ENCODE data around the gene MMP23B.

The MMP23B gene

GRCh38 chr1:1680031-1680911 is 48.3 kb downstream of the MMP23B start:
- CTCF ChIA-PET = interaction anchor here (1.3 kb wide), 1 partner anchor 15 kb away, joined by 6 read pairs; no protein-coding TSS in a partner anchor
- POLR2A ChIA-PET = no interaction called here
- Histone ChIP-seq H3K9me3 (ENCODE audit: control extremely low read depth in 1 of 5, control insufficient read depth in 4 of 5, insufficient read depth in 2 of 5, low read depth in 1 of 5, low read length in 4 of 5) (no peaks in the 10 kb centered on the region), H3K4me3 (ENCODE audit: control insufficient read depth in 1 of 7, extremely low read depth in 1 of 7, insufficient read depth in 4 of 7, low read depth in 2 of 7, low read length in 6 of 7) (no peak overlapping the region), H3K36me3 (ENCODE audit: control insufficient read depth in 4 of 4, insufficient read depth in 4 of 4, low read length in 3 of 4) (peaks cover 0 to 17% (median 14%) of the 10 kb centered on the region in 4 experiments), H3K27me3 (replicated peaks in 2 of 5; ENCODE audit: control insufficient read depth in 4 of 5, insufficient read depth in 5 of 5, low read length in 4 of 5) (no peaks in the 10 kb centered on the region), H3K27ac (ENCODE audit: insufficient read depth in 1 of 2, low read depth in 1 of 2, low read length in 2 of 2, poor library complexity in 1 of 2, severe bottlenecking in 2 of 2) (no peak overlapping the region), H3K4me1 (ENCODE audit: control extremely low read depth in 1 of 4, control insufficient read depth in 4 of 4, insufficient read depth in 4 of 4, low read length in 3 of 4) (peaks cover 0 to 24% (median 19%) of the 10 kb centered on the region in 4 experiments)
- WGBS (ENCODE audit: insufficient coverage) = 93% methylated on average over 25 of the region's 32 CpGs
- DNase-seq = no peak

- POLR2A ChIA-PET = no interaction called here
- H3K9me3 ChIP-seq (ENCODE audit: control extremely low read depth in 1 of 5, control insufficient read depth in 4 of 5, insufficient read depth in 2 of 5, low read depth in 1 of 5, low read length in 4 of 5) = no peaks in the 10 kb centered on the region
- no peaks in the 10 kb centered on the region for H3K27me3 ChIP-seq (replicated peaks in 2 of 5; ENCODE audit: control insufficient read depth in 4 of 5, insufficient read depth in 5 of 5, low read length in 4 of 5)
- 87% methylated on average over 11 of the region's 11 CpGs for WGBS (ENCODE audit: insufficient coverage)
- no peak overlapping the region for H3K4me3 ChIP-seq (ENCODE audit: control insufficient read depth in 1 of 7, extremely low read depth in 1 of 7, insufficient read depth in 4 of 7, low read depth in 2 of 7, low read length in 6 of 7)
- H3K27ac ChIP-seq (ENCODE audit: insufficient read depth in 1 of 2, low read depth in 1 of 2, low read length in 2 of 2, poor library complexity in 1 of 2, severe bottlenecking in 2 of 2) = no peak overlapping the region
- peaks cover 0 to 26% (median 22%) of the 10 kb centered on the region in 4 experiments for H3K4me1 ChIP-seq (ENCODE audit: control extremely low read depth in 1 of 4, control insufficient read depth in 4 of 4, insufficient read depth in 4 of 4, low read length in 3 of 4)
- peaks cover 2 to 17% (median 14%) of the 10 kb centered on the region in 4 experiments for H3K36me3 ChIP-seq (ENCODE audit: control insufficient read depth in 4 of 4, insufficient read depth in 4 of 4, low read length in 3 of 4)
- no peak for DNase-seq
- CTCF ChIA-PET = interaction anchor here (1.3 kb wide), 1 partner anchor 15 kb away, joined by 6 read pairs; no protein-coding TSS in a partner anchor
Observed at GRCh38 chr1:1680912-1681273, 48.9 kb downstream of the MMP23B start.

DNA sequence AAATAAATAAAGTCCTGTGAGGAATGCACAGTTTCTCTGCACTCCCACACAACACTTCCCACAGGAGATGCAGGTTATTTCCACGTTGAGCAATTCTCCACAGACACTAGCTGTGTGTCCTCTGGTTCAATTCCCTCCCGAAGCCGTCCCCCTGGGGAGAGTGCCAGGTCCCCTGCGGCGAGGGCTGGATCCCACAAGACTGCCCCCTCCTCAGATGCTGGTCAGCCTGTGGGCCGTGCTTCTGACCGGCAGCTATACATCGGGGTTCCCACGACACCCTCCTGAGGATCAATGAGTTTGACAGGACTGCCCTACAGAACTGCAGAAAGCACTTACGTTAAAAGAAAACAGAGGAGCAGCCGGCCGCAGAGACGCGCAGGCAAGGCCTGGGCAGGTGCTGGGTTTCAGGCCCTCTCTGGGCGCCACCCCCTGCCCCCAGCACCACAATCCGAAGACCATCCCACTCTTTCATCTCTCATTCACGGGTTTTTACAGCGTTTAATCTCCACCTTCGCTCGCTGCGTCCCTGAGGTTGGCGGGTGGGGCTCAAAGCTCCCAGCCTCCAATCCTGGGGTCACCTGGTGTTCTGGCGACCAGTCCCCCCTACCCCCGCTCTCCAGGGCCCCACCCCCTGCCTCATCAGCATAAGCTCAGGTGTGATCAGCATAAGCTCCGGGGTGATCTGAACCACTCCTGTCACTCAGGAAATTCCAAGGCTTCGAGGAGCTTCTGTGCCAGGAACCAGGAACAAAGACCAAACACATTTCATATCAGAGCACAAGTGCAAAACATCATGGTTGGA is 51.3 kb downstream of the MMP23B start:
- H3K9me3 ChIP-seq (ENCODE audit: control extremely low read depth in 1 of 5, control insufficient read depth in 4 of 5, insufficient read depth in 2 of 5, low read depth in 1 of 5, low read length in 4 of 5) = no peaks in the 10 kb centered on the region
- no peaks in the 10 kb centered on the region for H3K27me3 ChIP-seq (replicated peaks in 2 of 5; ENCODE audit: control insufficient read depth in 4 of 5, insufficient read depth in 5 of 5, low read length in 4 of 5)
- no peak for DNase-seq
- 94% methylated on average over 26 of the region's 26 CpGs for WGBS (ENCODE audit: insufficient coverage)
- ChIA-PET POLR2A (no interaction called here), CTCF (no interaction called here)
- no peak overlapping the region for H3K27ac ChIP-seq (ENCODE audit: insufficient read depth in 1 of 2, low read depth in 1 of 2, low read length in 2 of 2, poor library complexity in 1 of 2, severe bottlenecking in 2 of 2)
- H3K4me3 ChIP-seq (ENCODE audit: control insufficient read depth in 1 of 7, extremely low read depth in 1 of 7, insufficient read depth in 4 of 7, low read depth in 2 of 7, low read length in 6 of 7) = no peak overlapping the region
- peaks cover 2 to 17% (median 14%) of the 10 kb centered on the region in 4 experiments for H3K36me3 ChIP-seq (ENCODE audit: control insufficient read depth in 4 of 4, insufficient read depth in 4 of 4, low read length in 3 of 4)
- peaks cover 0 to 26% (median 16%) of the 10 kb centered on the region in 4 experiments for H3K4me1 ChIP-seq (ENCODE audit: control extremely low read depth in 1 of 4, control insufficient read depth in 4 of 4, insufficient read depth in 4 of 4, low read length in 3 of 4)

Measured in common myeloid progenitor, CD34-positive (primary cell).